ENCODE measurements around the gene RAB3IL1. TPM values are rescaled to one million over a fixed set of nuclear protein-coding genes. Genes with fewer than 3 reads are reported as not detected.
"Not testable (repeated sequence)": the region's sequence is repeated elsewhere in the genome, so short reads cannot be mapped to it uniquely, and the experiment has no call there.

RAB3IL1 gene
- total RNA-seq, 1 donor from 2014 or later = not detected

DNA sequence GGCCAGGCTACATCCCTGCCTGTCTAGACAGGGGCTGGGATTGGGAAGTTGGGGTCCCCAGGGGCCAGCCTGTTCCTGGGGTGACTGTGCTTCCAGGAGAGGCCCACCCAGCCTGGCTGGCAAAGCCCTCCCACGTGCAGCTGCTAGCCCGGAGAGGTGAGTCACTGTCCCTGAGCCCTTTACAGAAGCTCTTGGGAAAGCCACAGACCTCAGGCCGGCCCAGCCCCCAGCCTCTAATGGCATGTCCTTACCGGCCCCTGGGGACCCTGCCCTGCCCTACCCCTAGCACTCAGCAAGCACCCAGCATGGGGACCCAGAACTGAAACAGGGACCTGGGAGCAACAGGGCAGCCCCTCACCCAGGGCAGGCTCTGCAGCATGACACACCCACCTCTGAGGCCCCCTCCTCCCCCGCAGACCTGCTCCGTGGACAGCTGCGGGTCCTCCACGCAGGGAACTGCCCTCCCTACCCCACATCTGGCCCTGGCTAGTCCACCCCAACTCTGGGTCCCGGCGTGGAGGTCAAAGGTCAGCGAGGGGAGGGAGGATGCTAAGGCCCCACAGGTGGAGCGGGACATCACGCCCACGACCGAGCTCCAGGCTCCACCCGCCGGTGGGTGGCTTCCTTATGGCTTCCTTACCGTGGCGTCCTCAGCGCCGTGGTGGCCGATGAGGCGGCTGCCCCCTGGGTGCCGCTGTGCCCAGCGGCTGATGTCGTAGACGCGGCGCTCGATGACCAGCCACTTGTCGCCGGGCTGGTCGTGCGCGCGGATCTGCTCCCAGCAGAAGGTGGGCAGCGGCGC is 26.6 kb downstream of the RAB3IL1 start:
- H3K36me3 Mint-ChIP-seq (ENCODE audit: low read depth) = no peaks in the 10 kb centered on the region
- intact Hi-C loops (cut with micrococcal nuclease) = loop anchor here (5.0 kb wide), 1 partner anchor 98 kb away; the partner anchor contains the start of genes FEN1 and TMEM258
- H3K4me1 Mint-ChIP-seq (ENCODE audit: low read depth) = no peaks in the 10 kb centered on the region
- H3K9me3 Mint-ChIP-seq = no peaks in the 10 kb centered on the region
- no peak overlapping the region for H3K27ac Mint-ChIP-seq
- peak; percentile 19 for DNase-seq (ENCODE audit: low spot score)
- H3K27me3 Mint-ChIP-seq (ENCODE audit: low read depth) = no peaks in the 10 kb centered on the region
- peak overlapping the region; percentile 84 for H3K4me3 Mint-ChIP-seq (ENCODE audit: low read depth)

DNA sequence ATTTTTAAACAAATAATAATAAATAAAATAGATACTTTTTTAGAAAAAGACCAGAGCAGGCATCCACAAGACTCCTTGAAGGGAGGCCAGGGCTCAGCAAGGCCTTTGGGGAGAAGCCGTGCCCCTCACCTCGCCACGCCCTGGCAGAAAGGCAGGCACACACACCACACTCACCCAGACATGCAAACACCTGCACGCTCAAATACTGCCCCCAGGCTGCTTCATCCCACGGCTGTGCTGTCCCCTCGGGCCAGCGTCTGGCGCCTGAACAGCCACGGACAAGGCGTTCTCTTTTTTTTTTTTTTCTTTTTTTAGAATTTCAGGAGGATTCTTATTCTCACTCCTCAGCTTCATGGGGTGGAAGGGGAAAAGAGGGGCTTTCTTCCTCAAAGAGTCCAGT is 27.5 kb downstream of the RAB3IL1 start:
- H3K27ac Mint-ChIP-seq = no peak overlapping the region
- H3K4me1 Mint-ChIP-seq (ENCODE audit: low read depth) = no peaks in the 10 kb centered on the region
- H3K27me3 Mint-ChIP-seq (ENCODE audit: low read depth) = no peaks in the 10 kb centered on the region
- no peak overlapping the region for H3K4me3 Mint-ChIP-seq (ENCODE audit: low read depth)
- intact Hi-C loops (cut with micrococcal nuclease) = loop anchor here (5.0 kb wide), 1 partner anchor 98 kb away; the partner anchor contains the start of genes FEN1 and TMEM258
- DNase-seq (ENCODE audit: low spot score) = no peak
- H3K36me3 Mint-ChIP-seq (ENCODE audit: low read depth) = no peaks in the 10 kb centered on the region
- no peaks in the 10 kb centered on the region for H3K9me3 Mint-ChIP-seq

DNA sequence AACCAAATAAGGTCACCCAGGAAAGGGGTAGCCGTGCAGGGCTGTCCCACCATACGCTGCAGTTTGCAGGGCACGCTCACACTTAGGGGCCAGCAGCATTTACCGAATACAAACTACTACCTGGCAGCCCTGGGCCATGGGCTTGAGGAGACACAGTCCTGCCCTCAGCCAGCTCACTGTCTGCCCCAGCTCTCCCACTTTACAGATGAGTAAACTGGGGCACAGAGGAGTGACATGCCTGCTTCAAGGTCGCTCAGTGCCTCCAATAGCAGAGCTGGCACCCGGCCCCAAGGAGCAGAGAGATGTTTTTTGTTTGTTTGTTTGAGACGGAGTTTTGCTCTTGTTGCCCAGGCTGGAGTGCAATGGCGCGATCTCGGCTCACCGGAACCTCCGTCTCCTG is 28.8 kb downstream of the RAB3IL1 start:
- no peaks in the 10 kb centered on the region for H3K9me3 Mint-ChIP-seq
- H3K36me3 Mint-ChIP-seq (ENCODE audit: low read depth) = no peaks in the 10 kb centered on the region
- H3K4me3 Mint-ChIP-seq (ENCODE audit: low read depth) = no peak overlapping the region
- H3K27me3 Mint-ChIP-seq (ENCODE audit: low read depth) = no peaks in the 10 kb centered on the region
- no peak overlapping the region for H3K27ac Mint-ChIP-seq
- DNase-seq (ENCODE audit: low spot score) = no peak
- intact Hi-C loops (cut with micrococcal nuclease) = no loop called here
- no peaks in the 10 kb centered on the region for H3K4me1 Mint-ChIP-seq (ENCODE audit: low read depth)

DNA sequence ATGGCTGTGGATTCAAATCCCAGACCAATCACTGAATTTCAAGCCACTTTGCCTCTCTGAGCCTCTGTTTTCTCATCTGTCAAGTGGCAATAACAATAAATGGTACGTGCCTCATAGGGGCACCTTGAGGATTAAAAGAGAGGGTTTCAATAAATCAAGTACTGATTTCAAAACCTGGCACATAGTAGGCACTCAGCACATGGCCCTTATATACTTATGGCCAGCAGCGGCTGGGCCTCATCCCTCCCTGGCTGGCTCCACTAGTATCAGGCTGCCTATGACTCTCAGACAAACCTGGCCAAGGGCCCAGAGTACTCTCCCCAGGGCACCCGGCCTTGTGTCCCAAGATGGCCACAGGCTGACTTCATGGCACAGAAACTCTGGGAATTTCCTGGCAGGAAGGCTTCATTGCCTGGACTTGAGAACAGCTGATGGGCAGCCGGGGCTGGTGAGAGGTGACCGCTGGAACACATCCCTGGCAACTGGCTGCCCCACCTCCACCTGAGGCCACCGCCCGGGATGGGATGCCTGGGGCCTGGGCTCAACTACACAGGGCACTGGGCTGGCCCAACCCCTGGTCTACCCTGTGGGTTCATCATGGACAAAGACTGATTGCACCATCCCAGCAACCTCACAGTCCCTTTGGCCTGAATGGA is 29.4 kb downstream of the RAB3IL1 start:
- DNase-seq (ENCODE audit: low spot score) = no peak
- intact Hi-C loops (cut with micrococcal nuclease) = no loop called here
- H3K36me3 Mint-ChIP-seq (ENCODE audit: low read depth) = no peaks in the 10 kb centered on the region
- H3K9me3 Mint-ChIP-seq = no peaks in the 10 kb centered on the region
- no peaks in the 10 kb centered on the region for H3K27me3 Mint-ChIP-seq (ENCODE audit: low read depth)
- no peak overlapping the region for H3K27ac Mint-ChIP-seq
- H3K4me1 Mint-ChIP-seq (ENCODE audit: low read depth) = no peaks in the 10 kb centered on the region
- H3K4me3 Mint-ChIP-seq (ENCODE audit: low read depth) = no peak overlapping the region

DNA sequence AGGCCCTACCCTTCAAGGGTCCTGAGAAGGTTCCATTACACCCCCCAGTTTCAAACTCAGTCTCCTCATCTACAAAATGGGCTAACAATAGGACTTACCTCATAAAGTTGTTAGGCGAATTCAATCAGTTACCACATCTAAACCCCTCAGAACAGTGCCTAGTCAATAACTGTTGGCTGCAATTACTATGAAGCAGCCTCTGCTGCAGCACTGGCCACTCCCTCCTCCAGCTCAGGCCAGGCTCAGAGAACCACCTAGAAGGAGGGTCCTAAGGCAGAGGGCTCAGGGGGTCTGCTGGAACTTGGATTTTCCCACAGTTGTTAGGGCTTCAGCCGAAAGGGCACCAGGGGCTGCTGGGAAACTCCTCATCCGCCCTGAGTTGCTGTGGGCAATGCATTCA is 30.7 kb downstream of the RAB3IL1 start:
- Mint-ChIP-seq H3K9me3 (no peaks in the 10 kb centered on the region), H3K27me3 (ENCODE audit: low read depth) (no peaks in the 10 kb centered on the region), H3K27ac (no peak overlapping the region), H3K36me3 (ENCODE audit: low read depth) (no peaks in the 10 kb centered on the region), H3K4me3 (ENCODE audit: low read depth) (no peak overlapping the region), H3K4me1 (ENCODE audit: low read depth) (no peaks in the 10 kb centered on the region)
- DNase-seq (ENCODE audit: low spot score) = no peak
- intact Hi-C loops (cut with micrococcal nuclease) = no loop called here

DNA sequence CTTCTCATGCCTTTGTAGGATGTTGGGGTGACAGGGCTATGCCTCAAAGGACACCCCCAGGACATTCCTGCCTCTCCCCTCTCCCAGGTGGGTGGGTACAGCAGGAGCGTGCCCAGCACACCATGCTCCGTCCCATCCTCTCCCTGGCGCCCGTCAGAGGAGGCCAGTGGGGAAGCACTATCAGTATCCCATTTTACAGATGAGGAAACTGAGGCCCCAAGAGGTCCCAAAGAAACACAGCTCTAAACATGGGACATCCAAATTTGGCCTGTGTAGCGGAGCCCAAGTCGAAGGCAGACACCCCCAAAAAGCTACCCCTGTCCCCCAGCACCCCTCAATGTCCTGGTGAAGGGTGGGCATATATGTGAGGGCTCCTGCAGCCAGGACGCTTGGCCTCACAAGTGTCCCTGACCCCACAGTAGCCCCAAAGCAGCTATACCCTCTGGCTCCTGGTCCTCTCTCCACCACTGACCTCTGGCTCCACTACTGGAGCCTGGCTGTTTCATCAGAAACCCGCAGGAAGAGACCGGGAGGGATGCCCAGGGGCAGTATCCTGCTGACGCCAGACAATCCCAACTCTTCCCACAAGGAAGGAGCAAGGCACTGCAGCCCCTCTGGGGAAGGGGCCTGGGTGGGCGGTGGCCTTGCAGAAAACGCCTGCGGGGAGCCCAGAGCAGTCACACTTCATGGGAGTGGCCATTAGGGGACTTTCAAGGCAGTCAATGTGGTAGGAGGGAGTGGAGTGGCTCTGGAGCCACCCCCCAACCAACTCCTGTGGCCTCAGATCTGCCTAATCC is 31.4 kb downstream of the RAB3IL1 start:
- no peaks in the 10 kb centered on the region for H3K36me3 Mint-ChIP-seq (ENCODE audit: low read depth)
- no peaks in the 10 kb centered on the region for H3K27me3 Mint-ChIP-seq (ENCODE audit: low read depth)
- H3K4me3 Mint-ChIP-seq (ENCODE audit: low read depth) = no peak overlapping the region
- H3K9me3 Mint-ChIP-seq = no peaks in the 10 kb centered on the region
- DNase-seq (ENCODE audit: low spot score) = no peak
- no peaks in the 10 kb centered on the region for H3K4me1 Mint-ChIP-seq (ENCODE audit: low read depth)
- H3K27ac Mint-ChIP-seq = no peak overlapping the region
- intact Hi-C loops (cut with micrococcal nuclease) = no loop called here

DNA sequence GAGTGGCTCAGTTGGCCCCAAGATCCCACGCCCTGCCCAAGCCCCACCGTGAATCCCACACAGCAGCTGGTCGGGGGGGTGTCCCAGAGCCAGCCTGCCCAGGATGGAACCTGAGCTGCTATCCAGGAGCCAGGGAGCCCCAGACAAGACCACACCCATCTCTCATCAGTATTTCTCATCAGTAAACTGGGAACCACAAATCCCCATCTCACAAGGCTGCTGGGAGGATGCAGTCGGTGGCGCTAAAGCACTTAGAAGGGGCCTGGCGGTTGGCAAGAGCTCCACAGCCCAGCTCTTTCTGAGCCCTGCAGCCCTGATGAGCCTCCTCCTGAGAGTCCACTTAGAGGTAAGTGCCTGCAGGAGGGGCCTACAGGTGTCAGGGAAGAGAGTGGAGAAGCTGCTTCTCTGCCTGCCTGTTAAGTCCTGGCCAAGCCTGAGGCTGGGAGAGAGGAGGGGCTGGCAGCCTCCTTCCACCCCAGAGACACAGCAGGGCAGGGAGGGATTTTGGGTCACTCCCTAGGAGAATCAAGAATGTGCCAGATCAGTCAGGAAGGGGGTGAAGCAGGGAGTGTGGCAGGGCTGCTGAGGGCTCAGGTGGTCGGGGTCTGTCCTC is 32.1 kb downstream of the RAB3IL1 start:
- intact Hi-C loops (cut with micrococcal nuclease) = no loop called here
- DNase-seq (ENCODE audit: low spot score) = no peak
- Mint-ChIP-seq H3K27ac (no peak overlapping the region), H3K9me3 (no peaks in the 10 kb centered on the region), H3K4me3 (ENCODE audit: low read depth) (no peak overlapping the region), H3K36me3 (ENCODE audit: low read depth) (no peaks in the 10 kb centered on the region), H3K4me1 (ENCODE audit: low read depth) (no peaks in the 10 kb centered on the region), H3K27me3 (ENCODE audit: low read depth) (peaks cover 2% of the 10 kb centered on the region)

DNA sequence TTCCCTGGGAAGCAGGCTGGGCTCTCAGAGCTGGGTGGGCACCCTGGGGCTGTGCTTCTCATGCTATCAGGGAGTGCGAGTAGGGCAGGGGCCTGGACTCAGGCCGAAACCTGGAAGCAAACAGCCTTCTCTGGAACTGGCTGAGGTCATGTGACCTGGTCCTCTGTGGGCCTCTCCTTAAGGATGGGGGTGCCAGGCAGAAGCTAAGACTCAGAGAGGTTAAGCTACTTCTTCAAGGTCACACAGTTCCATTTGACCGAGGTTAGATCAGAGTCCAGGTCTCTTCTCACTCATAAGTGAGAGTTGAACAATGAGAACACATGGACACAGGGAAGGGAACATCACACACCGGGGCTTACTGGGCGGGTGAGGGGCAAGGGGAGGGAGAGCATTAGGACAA is 33.4 kb downstream of the RAB3IL1 start:
- peaks cover 2% of the 10 kb centered on the region for H3K27me3 Mint-ChIP-seq (ENCODE audit: low read depth)
- no peak overlapping the region for H3K27ac Mint-ChIP-seq
- no peaks in the 10 kb centered on the region for H3K4me1 Mint-ChIP-seq (ENCODE audit: low read depth)
- intact Hi-C loops (cut with micrococcal nuclease) = no loop called here
- no peak overlapping the region for H3K4me3 Mint-ChIP-seq (ENCODE audit: low read depth)
- no peaks in the 10 kb centered on the region for H3K9me3 Mint-ChIP-seq
- DNase-seq (ENCODE audit: low spot score) = no peak
- no peaks in the 10 kb centered on the region for H3K36me3 Mint-ChIP-seq (ENCODE audit: low read depth)

DNA sequence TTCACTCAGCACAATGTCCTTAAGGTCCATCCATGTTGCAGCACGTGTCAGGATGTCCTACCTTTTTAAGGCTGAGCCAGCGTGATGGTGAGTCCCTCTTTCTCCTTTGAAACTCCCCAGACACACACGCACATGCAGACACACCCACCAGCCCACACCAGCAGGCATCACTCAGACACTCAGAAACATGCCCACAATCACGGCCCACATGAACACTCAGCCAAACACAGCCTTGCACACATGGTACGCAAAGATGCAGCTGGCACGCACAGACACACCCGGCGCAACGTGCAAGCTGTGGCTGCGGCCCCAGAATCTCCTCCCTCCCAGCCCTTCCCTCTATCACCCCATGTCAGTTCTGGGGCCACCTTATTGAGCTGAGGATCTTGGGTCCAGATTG is 34.0 kb downstream of the RAB3IL1 start:
- Mint-ChIP-seq H3K4me1 (ENCODE audit: low read depth) (no peaks in the 10 kb centered on the region), H3K27me3 (ENCODE audit: low read depth) (peaks cover 2% of the 10 kb centered on the region), H3K36me3 (ENCODE audit: low read depth) (no peaks in the 10 kb centered on the region), H3K4me3 (ENCODE audit: low read depth) (no peak overlapping the region), H3K27ac (no peak overlapping the region), H3K9me3 (no peaks in the 10 kb centered on the region)
- intact Hi-C loops (cut with micrococcal nuclease) = no loop called here
- DNase-seq (ENCODE audit: low spot score) = no peak

DNA sequence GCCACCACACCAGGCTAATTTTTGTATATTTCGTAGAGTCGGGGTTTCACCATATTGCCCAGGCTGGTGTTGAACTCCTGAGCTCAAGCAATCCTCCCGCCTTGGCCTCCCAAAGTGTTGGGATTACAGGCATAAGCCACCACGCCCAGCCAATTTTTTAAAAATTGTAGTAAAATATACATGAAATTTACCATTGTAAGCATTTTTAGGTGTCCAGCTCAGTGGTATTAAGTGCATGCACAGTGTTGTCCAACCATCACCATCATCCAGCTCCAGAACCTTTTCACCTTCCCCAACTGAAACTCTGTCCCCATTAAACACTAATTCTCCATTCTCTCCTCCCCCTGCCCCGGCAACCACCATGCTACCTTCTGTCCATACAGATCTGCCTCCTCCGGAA is 34.5 kb downstream of the RAB3IL1 start:
- H3K27ac Mint-ChIP-seq = no peak overlapping the region
- H3K27me3 Mint-ChIP-seq (ENCODE audit: low read depth) = peaks cover 2% of the 10 kb centered on the region
- no peak overlapping the region for H3K4me3 Mint-ChIP-seq (ENCODE audit: low read depth)
- no peaks in the 10 kb centered on the region for H3K36me3 Mint-ChIP-seq (ENCODE audit: low read depth)
- DNase-seq (ENCODE audit: low spot score) = no peak
- H3K9me3 Mint-ChIP-seq = no peaks in the 10 kb centered on the region
- intact Hi-C loops (cut with micrococcal nuclease) = no loop called here
- no peaks in the 10 kb centered on the region for H3K4me1 Mint-ChIP-seq (ENCODE audit: low read depth)

DNA sequence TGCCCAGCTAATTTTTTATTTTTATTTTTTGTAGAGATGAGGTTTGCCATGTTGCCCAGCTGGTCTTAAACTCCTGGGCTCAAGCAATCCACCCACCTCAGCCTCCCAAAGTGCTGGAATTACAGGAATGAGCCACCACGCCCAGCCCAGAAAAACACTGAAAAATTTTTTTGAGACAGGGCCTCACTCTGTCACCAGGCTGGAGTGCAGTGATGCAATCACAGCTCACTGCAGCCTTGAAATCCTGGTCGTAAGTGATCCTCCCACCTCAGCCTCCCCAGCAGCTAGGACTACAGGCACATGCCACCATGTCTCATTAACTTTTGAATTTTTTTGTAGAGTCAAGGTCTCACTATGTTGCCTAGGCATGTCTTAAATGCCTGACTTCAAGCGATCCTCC is 35.1 kb downstream of the RAB3IL1 start:
- DNase-seq (ENCODE audit: low spot score); intact Hi-C loops (cut with micrococcal nuclease); H3K36me3 Mint-ChIP-seq (ENCODE audit: low read depth); H3K4me3 Mint-ChIP-seq (ENCODE audit: low read depth); H3K9me3 Mint-ChIP-seq; H3K4me1 Mint-ChIP-seq (ENCODE audit: low read depth); H3K27ac Mint-ChIP-seq; H3K27me3 Mint-ChIP-seq (ENCODE audit: low read depth): not testable (repeated sequence)

DNA sequence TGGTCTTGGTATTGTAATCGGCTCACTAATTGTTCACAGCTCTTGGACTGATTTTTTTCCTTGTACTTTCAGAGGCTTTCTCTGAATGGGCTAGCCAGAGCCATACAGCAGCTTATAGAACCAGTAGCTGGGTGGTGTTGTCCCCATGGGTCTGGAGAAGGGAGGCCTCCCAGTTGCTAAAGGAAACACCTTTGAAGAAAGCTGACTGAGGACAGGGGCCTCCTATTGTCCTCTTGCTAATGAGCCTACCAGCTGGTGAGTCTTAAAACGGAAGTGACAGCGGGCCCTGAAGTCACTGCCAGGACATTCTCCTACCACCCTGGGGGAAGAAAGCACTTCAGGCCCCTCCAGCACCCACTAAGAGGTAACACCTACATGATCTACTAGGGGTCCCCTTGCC is 36.0 kb downstream of the RAB3IL1 start:
- no peaks in the 10 kb centered on the region for H3K36me3 Mint-ChIP-seq (ENCODE audit: low read depth)
- no peak for DNase-seq (ENCODE audit: low spot score)
- H3K4me3 Mint-ChIP-seq (ENCODE audit: low read depth) = no peak overlapping the region
- no peaks in the 10 kb centered on the region for H3K9me3 Mint-ChIP-seq
- intact Hi-C loops (cut with micrococcal nuclease) = no loop called here
- peaks cover 2% of the 10 kb centered on the region for H3K27me3 Mint-ChIP-seq (ENCODE audit: low read depth)
- H3K4me1 Mint-ChIP-seq (ENCODE audit: low read depth) = no peaks in the 10 kb centered on the region
- no peak overlapping the region for H3K27ac Mint-ChIP-seq

Measured in activated T-helper 2 cell treated with anti-CD3 and anti-CD28 coated beads, Interferon-gamma antibody, Interleukin-2, Interleukin-4, amounts not matched to agents 10 μg/mL and 5 μg/mL and 100 μg/mL, durations not matched to agents 14 hours and 24 hours and 36 hours (primary cell).